K562 (cell line): ENCODE data around the gene GTPBP8. TPM values are rescaled to one million over a fixed set of nuclear protein-coding genes. Genes with fewer than 3 reads are reported as not detected.

Source experiments
- BRD4 ChIP-seq: fragments of 200-600 bp; sonication (generic); IDR thresholded peaks from 2 replicates; pipeline ENCODE4 v1.6.1; 2017; ENCODE audit warnings: inconsistent platforms
- E2F4 ChIP-seq: sonication (generic); formaldehyde crosslinking; IDR thresholded peaks from 2 replicates; pipeline ENCODE4 v1.8.0; 2022; ENCODE audit warnings: mild to moderate bottlenecking, low read depth, missing genetic modification reagents
- FUS ChIP-seq: fragments of 200-400 bp; formaldehyde crosslinking; optimal IDR thresholded peaks from 2 replicates; pipeline ENCODE3; 2017; ENCODE audit warnings: low read depth, low read length
- MEF2A ChIP-seq: IDR thresholded peaks from 2 replicates; pipeline ENCODE4 v1.6.1; 2011; ENCODE audit warnings: low read depth, mild to moderate bottlenecking, low read length, moderate library complexity; ENCODE audit not compliant: control insufficient read depth
- SIRT6 ChIP-seq: IDR thresholded peaks from one replicate; pipeline ENCODE4 v1.6.1; 2012; ENCODE audit warnings: low read depth, mild to moderate bottlenecking, control low read depth, inconsistent platforms, low read length, moderate library complexity
- YY1 ChIP-seq, 3 experiments: IDR thresholded peaks; 2 replicates each; pipeline ENCODE4 v1.6.1; 2011; ENCODE audit warnings: low read length in 2 of 3, mild to moderate bottlenecking in 2 of 3, moderate library complexity in 2 of 3, borderline replicate concordance in 1 of 3, control low read depth in 1 of 3, low read depth in 1 of 3; ENCODE audit not compliant: insufficient read depth in 3 of 3, insufficient replicate concordance in 2 of 3, control insufficient read depth in 1 of 3, insufficient read length in 1 of 3; ENCODE audit errors: extremely low read depth in 1 of 3
- ZNF318 ChIP-seq, 2 experiments: fragments of 450-650 bp; IDR thresholded peaks; 2 replicates each; pipeline ENCODE4 v1.6.1; 2016; ENCODE audit warnings: mild to moderate bottlenecking in 2 of 2, borderline replicate concordance in 1 of 2, low read depth in 1 of 2, moderate library complexity in 1 of 2
- ZNF449 ChIP-seq: fragments of 250-450 bp; sonication (Bioruptor Pico); IDR thresholded peaks from 2 replicates; pipeline ENCODE4 v1.8.0; 2022; ENCODE audit warnings: moderate library complexity, mild to moderate bottlenecking, inconsistent platforms
- polyA plus RNA-seq, 8 experiments: library from polyadenylated mRNA; depleted of rRNA in 4 of 8; stranded (reverse) in 5 of 8; unstranded in 3 of 8; fragments of >200 nt; fragmentation: Nextera tagmentation in 2 of 8; fragmentation: Illumina TruSeq in 1 of 8; extraction: Ambion mirVana in 2 of 8; extraction: Trizol in 1 of 8; gene quantifications; 2 replicates each; pipeline versions ENCODE4 v1.2.1 to v1.2.3, GENCODE V29; 2011 to 2014; ENCODE audit warnings: inconsistent platforms in 1 of 8, missing spikeins in 1 of 8
- total RNA-seq, 7 experiments: library from RNA; depleted of rRNA in 6 of 7; stranded (reverse); fragments of >200 nt in 6 of 7; fragmentation: Illumina TruSeq in 2 of 7; extraction: Trizol in 2 of 7; gene quantifications; 2 replicates each; pipeline versions ENCODE4 v1.2.1 to v1.2.3, GENCODE V29; 2011 to 2021; ENCODE audit warnings: low replicate concordance in 1 of 7

Gene GTPBP8
- total and polyA plus RNA-seq, 9 of the 15 experiments (the other 6 are each of a cell fraction or from before 2014, with no cell fraction given): 14.0 to 33.3 (median 20.8) TPM

- TF ChIP-seq E2F4 (CRISPR knock-in tag) (no peak), YY1 (IDR thresholded peaks at IDR 0.05; ENCODE audit: borderline replicate concordance in 1 of 3, control insufficient read depth in 1 of 3, extremely low read depth in 1 of 3, insufficient read depth in 3 of 3, insufficient read length in 1 of 3, insufficient replicate concordance in 2 of 3, low read depth in 1 of 3, low read length in 2 of 3) (no peak), BRD4 (no peak), ZNF318 (IDR thresholded peaks at IDR 0.05; ENCODE audit: borderline replicate concordance in 1 of 2, low read depth in 1 of 2) (no peak), SIRT6 (no peak), FUS (no peak), ZNF449 (CRISPR knock-in tag) (no peak), MEF2A (no peak)
Measured at GRCh38 chr3:112958811-112959560, 31.8 kb upstream of the GTPBP8 start (continued).
